Stimulated activated naive CD8-positive, alpha-beta T cell treated with anti-CD3 and anti-CD28 coated beads, Interleukin-15, amount 100 ng/mL, for 72 hours (primary cell): ENCODE results near the gene SPDYE1.
A peak's percentile ranks its signal among the peaks of the same experiment; 100 is the strongest.
"Not testable (repeated sequence)": the region's sequence is repeated elsewhere in the genome, so short reads cannot be mapped to it uniquely, and the experiment has no call there.

Experiments used
- ATAC-seq: fragments of 150-1000 bp; cut with Tn5 transposase; 2 replicates; pipeline ENCODE4 v1.10.0; 2021; ENCODE audit warnings: mild to moderate bottlenecking, moderate library complexity
- DNase-seq, 2 donors: peaks; one replicate each; pipeline ENCODE4 v3.0.0; 2021 to 2022
- H3K27ac Mint-ChIP-seq, 2 donors: one replicate each; pipeline ENCODE4 v1.8.0; 2022; ENCODE audit warnings: mild to moderate bottlenecking in 2 of 2, mixed read lengths in 2 of 2, moderate library complexity in 2 of 2
- H3K27me3 Mint-ChIP-seq: one replicate; pipeline ENCODE4 v1.8.0; 2022; ENCODE audit warnings: mixed read lengths
- H3K4me1 Mint-ChIP-seq: one replicate; pipeline ENCODE4 v1.8.0; 2022; ENCODE audit warnings: mild to moderate bottlenecking, mixed read lengths
- H3K4me3 Mint-ChIP-seq, 2 donors: one replicate each; pipeline ENCODE4 v1.8.0; 2022; ENCODE audit warnings: mild to moderate bottlenecking in 2 of 2, mixed read lengths in 2 of 2, moderate library complexity in 1 of 2
- H3K9me3 Mint-ChIP-seq, 2 donors: one replicate each; pipeline ENCODE4 v1.8.0; 2022; ENCODE audit warnings: mixed read lengths in 2 of 2

SPDYE1 gene

GRCh38 chr7:43983736-43984135, 14.0 kb upstream of the SPDYE1 start:
- not testable (repeated sequence) for H3K4me3 Mint-ChIP-seq, H3K9me3 Mint-ChIP-seq, ATAC-seq, H3K4me1 Mint-ChIP-seq, H3K27me3 Mint-ChIP-seq, DNase-seq, H3K27ac Mint-ChIP-seq

DNA sequence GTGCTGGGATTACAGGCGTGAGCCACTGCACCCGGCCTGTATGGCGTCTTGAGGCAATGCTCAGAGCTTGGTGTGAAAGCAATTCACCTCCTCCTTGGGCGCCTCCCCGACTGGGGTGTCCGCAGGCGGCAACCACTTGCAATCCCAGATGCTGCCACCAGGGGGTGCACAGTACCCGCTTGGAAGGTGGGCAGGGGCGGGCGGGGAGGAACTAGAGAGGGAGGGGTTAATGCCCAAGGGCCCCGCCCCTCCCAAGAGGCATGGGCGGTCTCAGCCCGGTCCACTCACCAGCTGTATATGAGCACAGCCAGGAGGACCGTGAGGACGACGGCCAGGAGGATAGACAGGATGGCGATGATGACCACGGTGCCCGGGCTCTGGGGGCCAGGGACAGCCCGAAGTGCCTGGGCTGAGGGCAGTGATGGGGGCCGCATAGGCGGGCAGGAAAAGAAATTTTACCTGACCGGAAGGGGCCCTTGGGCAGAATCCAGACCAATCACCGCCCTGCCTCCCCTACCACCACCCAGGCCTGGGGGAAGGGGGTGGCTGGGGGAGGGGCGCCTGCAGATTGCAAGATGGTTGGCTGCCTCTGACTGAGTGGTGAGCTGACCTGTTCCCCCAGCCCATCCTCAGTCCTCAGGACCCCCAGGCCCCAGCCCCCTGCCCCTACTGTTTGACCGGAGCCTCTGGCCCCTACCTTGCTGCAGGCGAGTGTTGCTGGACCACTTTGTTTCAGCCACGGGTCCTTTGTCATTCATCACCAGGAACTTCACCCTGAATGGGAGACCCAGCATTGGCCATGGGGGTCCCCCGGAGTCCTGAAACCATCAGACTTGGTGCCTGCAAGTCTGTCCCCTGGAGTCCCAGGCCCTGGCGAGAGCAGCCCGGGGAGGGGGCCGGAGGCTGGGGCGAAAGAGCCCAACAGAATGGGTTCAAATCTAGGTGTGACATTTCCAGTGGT, 11.5 kb upstream of the SPDYE1 start:
- peak overlapping the region in 1 of 2 donors; percentile 47 for H3K4me3 Mint-ChIP-seq
- H3K9me3 Mint-ChIP-seq, result not testable (repeated sequence)
- peak; percentile 79 for ATAC-seq

GRCh38 chr7:43987476-43987875, 10.2 kb upstream of the SPDYE1 start:
- not testable (repeated sequence) for ATAC-seq, H3K27me3 Mint-ChIP-seq, H3K4me1 Mint-ChIP-seq, H3K4me3 Mint-ChIP-seq, DNase-seq, H3K9me3 Mint-ChIP-seq, H3K27ac Mint-ChIP-seq

More for the DNA sequence above, 11.5 kb upstream of the SPDYE1 start:
- H3K4me1 Mint-ChIP-seq, H3K27me3 Mint-ChIP-seq, H3K27ac Mint-ChIP-seq: not testable (repeated sequence)
- DNase-seq, result peak; percentile 45 to 83

- H3K4me3 Mint-ChIP-seq, H3K9me3 Mint-ChIP-seq, H3K27ac Mint-ChIP-seq, H3K4me1 Mint-ChIP-seq, H3K27me3 Mint-ChIP-seq, DNase-seq, ATAC-seq: not testable (repeated sequence)
Observed at GRCh38 chr7:43990011-43990585, 7.6 kb upstream of the SPDYE1 start.

DNA sequence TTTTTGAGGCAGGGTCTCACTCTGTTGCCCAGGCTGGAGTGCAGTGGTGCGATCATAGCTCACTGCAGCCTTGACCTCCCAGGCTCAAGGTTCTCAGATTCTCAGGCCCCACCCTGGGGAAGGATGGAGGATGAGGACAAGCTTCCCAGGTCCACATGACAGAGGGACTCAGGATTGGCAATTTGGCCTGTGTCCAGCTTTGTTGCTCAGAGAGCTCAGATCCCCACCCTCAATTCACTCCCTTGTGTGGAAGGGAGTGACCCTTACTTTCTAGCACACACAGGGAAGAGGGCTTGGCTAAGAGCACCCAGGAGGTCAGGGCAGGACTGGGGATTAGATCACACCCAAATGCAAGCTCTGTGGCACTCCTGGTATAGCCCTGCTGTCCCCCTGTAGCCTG, 6.9 kb upstream of the SPDYE1 start:
- not testable (repeated sequence) for H3K4me1 Mint-ChIP-seq, H3K9me3 Mint-ChIP-seq, ATAC-seq, H3K4me3 Mint-ChIP-seq, DNase-seq, H3K27me3 Mint-ChIP-seq, H3K27ac Mint-ChIP-seq

- not testable (repeated sequence) for H3K27me3 Mint-ChIP-seq, DNase-seq, H3K4me3 Mint-ChIP-seq, H3K4me1 Mint-ChIP-seq, H3K9me3 Mint-ChIP-seq, H3K27ac Mint-ChIP-seq
- ATAC-seq, result peak; percentile 35
Observed at GRCh38 chr7:43992896-43993295, 4.8 kb upstream of the SPDYE1 start.

- H3K9me3 Mint-ChIP-seq, H3K4me3 Mint-ChIP-seq, H3K27ac Mint-ChIP-seq, H3K4me1 Mint-ChIP-seq, H3K27me3 Mint-ChIP-seq, DNase-seq: not testable (repeated sequence)
- peak; percentile 26 for ATAC-seq
Observed at GRCh38 chr7:43994681-43995080, 3.0 kb upstream of the SPDYE1 start.

- ATAC-seq, H3K4me1 Mint-ChIP-seq, H3K27ac Mint-ChIP-seq, H3K4me3 Mint-ChIP-seq, H3K27me3 Mint-ChIP-seq, H3K9me3 Mint-ChIP-seq, DNase-seq: not testable (repeated sequence)
Observed at GRCh38 chr7:44012081-44012480, 14.4 kb downstream of the SPDYE1 start.

- not testable (repeated sequence) for H3K4me3 Mint-ChIP-seq, ATAC-seq, DNase-seq, H3K9me3 Mint-ChIP-seq, H3K27ac Mint-ChIP-seq, H3K27me3 Mint-ChIP-seq
- peaks cover 12% of the 10 kb centered on the region for H3K4me1 Mint-ChIP-seq
Observed at GRCh38 chr7:44015090-44015489, 17.4 kb downstream of the SPDYE1 start.

DNA sequence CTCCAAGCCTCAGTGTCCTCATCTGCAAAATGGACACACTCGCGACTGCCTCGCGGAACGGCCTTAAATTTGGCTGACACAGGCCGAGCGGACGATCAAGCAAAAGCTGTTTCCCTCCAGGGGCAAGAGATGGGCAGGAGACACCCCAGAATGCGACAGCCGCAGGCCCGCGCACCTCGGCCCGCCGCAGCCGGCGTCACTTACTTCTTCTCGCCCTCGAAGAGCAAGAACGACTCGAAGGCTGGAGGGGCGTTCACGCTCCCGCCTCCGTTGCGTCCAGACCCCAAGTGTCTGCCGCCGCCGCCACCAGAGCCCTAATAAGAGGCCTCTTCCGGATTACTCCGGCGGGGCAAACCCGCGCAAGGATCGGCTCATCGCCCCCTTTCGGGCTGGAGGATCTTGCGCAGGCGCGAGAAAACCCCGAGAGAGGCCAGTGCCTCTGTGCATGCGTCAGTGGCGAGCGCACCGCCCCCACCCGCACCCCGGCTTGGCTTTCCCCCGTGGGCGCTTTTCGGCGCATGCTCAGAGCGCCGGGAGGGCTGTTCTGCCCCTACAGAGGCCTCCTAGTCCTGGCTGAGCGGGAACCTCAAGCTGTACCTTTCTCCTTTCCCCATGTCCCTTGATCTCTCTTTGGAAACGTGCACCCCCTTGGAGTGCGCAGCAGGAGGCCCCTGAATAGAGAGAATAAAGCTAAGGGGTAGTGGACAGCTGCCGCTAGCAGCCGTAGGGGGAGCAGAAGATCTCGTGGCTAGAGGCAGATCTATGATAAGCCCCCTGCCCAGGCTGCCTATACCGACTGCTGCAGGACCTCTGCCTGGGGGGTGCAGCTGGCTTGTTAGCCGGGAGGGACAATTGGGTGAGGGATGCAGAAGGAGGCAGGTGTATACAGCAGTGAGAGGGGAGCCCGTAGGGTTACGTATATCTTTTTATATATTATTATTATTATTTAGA, 21.4 kb downstream of the SPDYE1 start:
- peak; percentile 96 for ATAC-seq
- Mint-ChIP-seq H3K4me1 (peaks cover 36% of the 10 kb centered on the region), H3K4me3 (peak overlapping the region; percentile 81 to 87), H3K27ac (peak overlapping the region; percentile 81 to 95)
- H3K9me3 Mint-ChIP-seq, H3K27me3 Mint-ChIP-seq: not testable (repeated sequence)
- peak; percentile 100 for DNase-seq

DNA sequence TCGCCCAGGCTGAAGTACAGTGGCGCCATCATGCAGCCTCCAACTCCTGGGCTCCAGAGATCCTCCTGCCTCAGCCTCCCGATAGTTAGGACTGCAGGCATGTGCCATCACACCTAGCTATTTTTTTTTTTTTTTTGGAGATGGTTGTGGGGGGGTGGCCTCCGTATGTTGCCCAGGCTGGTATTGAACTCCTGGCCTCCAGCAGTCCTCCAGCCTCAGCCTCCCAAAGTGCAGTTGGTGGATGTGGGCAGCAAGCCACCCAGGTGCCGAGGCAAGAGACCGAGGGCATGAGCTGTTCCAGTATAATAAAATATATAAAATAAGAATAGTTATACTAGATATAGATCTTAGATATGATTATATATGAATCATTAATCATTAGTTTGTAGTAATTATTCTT, 22.1 kb downstream of the SPDYE1 start:
- not testable (repeated sequence) for H3K27ac Mint-ChIP-seq, H3K9me3 Mint-ChIP-seq, H3K4me3 Mint-ChIP-seq, ATAC-seq, DNase-seq, H3K27me3 Mint-ChIP-seq
- peaks cover 36% of the 10 kb centered on the region for H3K4me1 Mint-ChIP-seq

GRCh38 chr7:44022069-44022468, 24.4 kb downstream of the SPDYE1 start:
- ATAC-seq, result not testable (repeated sequence)

GRCh38 chr7:44022796-44023467, 25.2 kb downstream of the SPDYE1 start:
- H3K27ac Mint-ChIP-seq, result peak overlapping the region in 1 of 2 donors; percentile 74
- DNase-seq, ATAC-seq: not testable (repeated sequence)

More at GRCh38 chr7:44022069-44022468, 24.4 kb downstream of the SPDYE1 start:
- DNase-seq, H3K4me3 Mint-ChIP-seq, H3K27me3 Mint-ChIP-seq, H3K9me3 Mint-ChIP-seq, H3K27ac Mint-ChIP-seq: not testable (repeated sequence)
- peaks cover 32% of the 10 kb centered on the region for H3K4me1 Mint-ChIP-seq

GRCh38 chr7:44029433-44029832, 31.7 kb downstream of the SPDYE1 start:
- not testable (repeated sequence) for H3K4me1 Mint-ChIP-seq, ATAC-seq, H3K9me3 Mint-ChIP-seq, H3K27me3 Mint-ChIP-seq, H3K27ac Mint-ChIP-seq, DNase-seq, H3K4me3 Mint-ChIP-seq

More at GRCh38 chr7:44022796-44023467, 25.2 kb downstream of the SPDYE1 start:
- H3K9me3 Mint-ChIP-seq, H3K27me3 Mint-ChIP-seq: not testable (repeated sequence)
- H3K4me1 Mint-ChIP-seq, result peaks cover 31% of the 10 kb centered on the region
- H3K4me3 Mint-ChIP-seq, result peak overlapping the region in 1 of 2 donors; percentile 45

GRCh38 chr7:44030029-44030428, 32.3 kb downstream of the SPDYE1 start:
- H3K4me1 Mint-ChIP-seq, H3K4me3 Mint-ChIP-seq, DNase-seq, H3K9me3 Mint-ChIP-seq, H3K27ac Mint-ChIP-seq, H3K27me3 Mint-ChIP-seq, ATAC-seq: not testable (repeated sequence)
